Liver (tissue), 9 donors: ENCODE results near the gene GNG4. TPM values are rescaled to one million over a fixed set of nuclear protein-coding genes. Genes with fewer than 3 reads are reported as not detected.

Experiments
- DNase-seq: peaks from one replicate; pipeline ENCODE4 v3.0.0-alpha.2; 2017; ENCODE audit warnings: low spot score
- H3K27ac ChIP-seq, 2 donors: one replicate each; pipeline ENCODE4 v1.7.0; 2013; ENCODE audit warnings: inconsistent platforms in 2 of 2, low read length in 2 of 2, control low read depth in 1 of 2, low read depth in 1 of 2, mild to moderate bottlenecking in 1 of 2
- H3K27me3 ChIP-seq, 4 donors: one replicate each; pipeline versions ENCODE4 v1.6.1 to v1.7.0; 2013; ENCODE audit warnings: low read length in 3 of 4, inconsistent platforms in 1 of 4, mild to moderate bottlenecking in 1 of 4, moderate library complexity in 1 of 4; ENCODE audit not compliant: control insufficient read depth in 4 of 4, insufficient read depth in 4 of 4
- H3K36me3 ChIP-seq, 4 donors: one replicate each; pipeline versions ENCODE4 v1.6.1 to v1.7.0; 2013; ENCODE audit warnings: low read length in 3 of 4, mild to moderate bottlenecking in 3 of 4, low read depth in 1 of 4, moderate library complexity in 1 of 4; ENCODE audit not compliant: control insufficient read depth in 4 of 4, insufficient read depth in 3 of 4
- H3K4me1 ChIP-seq, 4 donors: one replicate each; pipeline versions ENCODE4 v1.6.1 to v1.7.0; 2013; ENCODE audit warnings: low read length in 3 of 4, mild to moderate bottlenecking in 3 of 4, moderate library complexity in 1 of 4; ENCODE audit not compliant: control insufficient read depth in 4 of 4, insufficient read depth in 4 of 4
- H3K4me3 ChIP-seq, 3 donors: one replicate each; pipeline versions ENCODE4 v1.6.1 to v1.7.0; 2013; ENCODE audit warnings: low read length in 3 of 3, control low read depth in 1 of 3, low read depth in 1 of 3, mild to moderate bottlenecking in 1 of 3
- H3K9ac ChIP-seq, 2 donors: one replicate each; pipeline ENCODE4 v1.7.0; 2013; ENCODE audit warnings: low read length in 2 of 2, mild to moderate bottlenecking in 2 of 2, moderate library complexity in 2 of 2, control low read depth in 1 of 2, low read depth in 1 of 2
- H3K9me3 ChIP-seq, 4 donors: one replicate each; pipeline versions ENCODE4 v1.6.1 to v1.7.0; 2013; ENCODE audit warnings: low read length in 3 of 4; ENCODE audit not compliant: control insufficient read depth in 4 of 4
- ATF3 ChIP-seq: IDR thresholded peaks from 2 replicates; pipeline ENCODE4 v1.6.1; 2016; ENCODE audit warnings: antibody characterized with exemption
- CTCF ChIP-seq: fragments of 150-350 bp; IDR thresholded peaks from 2 replicates; pipeline ENCODE4 v1.5.1; 2017; ENCODE audit warnings: improper control_type of control experiment, low read depth, low read length; ENCODE audit not compliant: missing input control
- EGR1 ChIP-seq, 2 donors: IDR thresholded peaks; 2 replicates each; pipeline ENCODE4 v1.6.1; 2016 to 2018; ENCODE audit warnings: antibody characterized with exemption in 2 of 2, low read depth in 2 of 2
- FOXA1 ChIP-seq: IDR thresholded peaks from 2 replicates; pipeline ENCODE4 v1.6.1; 2016; ENCODE audit warnings: antibody characterized with exemption
- FOXA2 ChIP-seq: IDR thresholded peaks from 2 replicates; pipeline ENCODE4 v1.6.1; 2016; ENCODE audit warnings: antibody characterized with exemption
- GABPA ChIP-seq, 2 donors: IDR thresholded peaks in 1 of 2; conservative IDR thresholded peaks in 1 of 2; 2 replicates each; pipeline ENCODE4 v1.6.1; 2016; ENCODE audit warnings: antibody characterized with exemption in 2 of 2, mild to moderate bottlenecking in 1 of 2, moderate library complexity in 1 of 2
- HNF4A ChIP-seq, 2 donors: conservative IDR thresholded peaks; 2 replicates each; pipeline ENCODE4 v1.6.1; 2016; ENCODE audit warnings: antibody characterized with exemption in 2 of 2, mild to moderate bottlenecking in 2 of 2
- HNF4G ChIP-seq: IDR thresholded peaks from 2 replicates; pipeline ENCODE4 v1.6.1; 2016; ENCODE audit warnings: antibody characterized with exemption
- JUND ChIP-seq, 2 donors: IDR thresholded peaks; 2 replicates each; pipeline ENCODE4 v1.6.1; 2016; ENCODE audit warnings: antibody characterized with exemption in 2 of 2
- MAX ChIP-seq: IDR thresholded peaks from 2 replicates; pipeline ENCODE4 v1.6.1; 2016; ENCODE audit warnings: antibody characterized with exemption
- NR2F2 ChIP-seq: IDR thresholded peaks from 2 replicates; pipeline ENCODE4 v1.6.1; 2016; ENCODE audit warnings: antibody characterized with exemption
- RAD21 ChIP-seq, 2 donors: IDR thresholded peaks; 2 replicates each; pipeline ENCODE4 v1.6.1; 2016; ENCODE audit warnings: antibody characterized with exemption in 2 of 2, mild to moderate bottlenecking in 2 of 2
- REST ChIP-seq: IDR thresholded peaks from 2 replicates; pipeline ENCODE4 v1.6.1; 2016; ENCODE audit warnings: antibody characterized with exemption, mild to moderate bottlenecking
- RXRA ChIP-seq, 2 donors: IDR thresholded peaks; 2 replicates each; pipeline ENCODE4 v1.6.1; 2017 to 2018; ENCODE audit warnings: antibody characterized with exemption in 2 of 2, mild to moderate bottlenecking in 1 of 2
- SP1 ChIP-seq: IDR thresholded peaks from 2 replicates; pipeline ENCODE4 v1.6.1; 2018; ENCODE audit warnings: antibody characterized with exemption, mild to moderate bottlenecking
- TAF1 ChIP-seq: conservative IDR thresholded peaks from 2 replicates; pipeline ENCODE4 v1.6.1; 2016; ENCODE audit warnings: antibody characterized with exemption, mild to moderate bottlenecking
- YY1 ChIP-seq: IDR thresholded peaks from 2 replicates; pipeline ENCODE4 v1.6.1; 2016; ENCODE audit warnings: antibody characterized with exemption, mild to moderate bottlenecking
- ZBTB33 ChIP-seq: IDR thresholded peaks from 2 replicates; pipeline ENCODE4 v1.6.1; 2016; ENCODE audit warnings: antibody characterized with exemption
- WGBS: extraction: QIAGEN DNeasy Blood & Tissue Kit; methylation state at CpG from one replicate; pipeline ENCODE4 v1.1.7; 2013; 5-methylcytosine and 5-hydroxymethylcytosine counted together
- polyA plus RNA-seq, 2 donors: library from polyadenylated mRNA; stranded (reverse) in 1 of 2; unstranded in 1 of 2; fragments of 200-250 nt in 1 of 2; fragments of >200 nt in 1 of 2; fragmentation: Nextera tagmentation in 1 of 2; extraction: Ambion mirVana in 1 of 2; gene quantifications; one replicate each; pipeline versions ENCODE4 v1.2.1 to v1.2.3, GENCODE V29; 2013 to 2015
- total RNA-seq, 2 donors: library from RNA; depleted of rRNA; stranded (reverse); fragments of >200 nt; gene quantifications; one replicate each; pipeline ENCODE4 v1.2.3, GENCODE V29; 2014
- donor health status: healthy.
- donor health status: healthy.
- donor health status: healthy.
- donor health status: healthy.
- donor health status: healthy.

GNG4 gene
- total and polyA plus RNA-seq, 4 donors = 0.65 TPM; not detected in 3

GRCh38 chr1:235642011-235642942 is 7.3 kb downstream of the GNG4 start:
- Histone ChIP-seq H3K4me1 (no peaks in the 10 kb centered on the region), H3K36me3 (no peaks in the 10 kb centered on the region), H3K27ac (no peak overlapping the region), H3K9ac (no peak overlapping the region), H3K27me3 (no peaks in the 10 kb centered on the region), H3K4me3 (no peak overlapping the region), H3K9me3 (no peaks in the 10 kb centered on the region)
- TF ChIP-seq NR2F2 (no peak), FOXA1 (no peak), HNF4G (no peak), TAF1 (no peak), CTCF (no peak), RXRA (IDR thresholded peaks at IDR 0.05) (no peak), YY1 (no peak), MAX (no peak), FOXA2 (no peak), RAD21 (IDR thresholded peaks at IDR 0.05) (no peak), ATF3 (no peak), ZBTB33 (no peak), EGR1 (IDR thresholded peaks at IDR 0.05; ENCODE audit: low read depth in 2 of 2) (no peak), HNF4A (conservative IDR thresholded peaks at IDR 0.05) (no peak), REST (no peak), SP1 (no peak), JUND (IDR thresholded peaks at IDR 0.05) (no peak), GABPA (IDR thresholded peaks at IDR 0.05 in 1 of 2, conservative IDR thresholded peaks at IDR 0.05 in 1 of 2) (no peak)
- WGBS = 70% methylated on average over 47 of the region's 47 CpGs
- no peak for DNase-seq
